Fibroblast of peridontal ligament (primary cell): Measurements from ENCODE around the gene QTRT2.

ENCODE experiments used
- DNase-seq: peaks from one replicate; pipeline ENCODE4 v3.0.0-alpha.2; 2010; ENCODE audit errors: extremely low read depth

QTRT2 gene

DNA sequence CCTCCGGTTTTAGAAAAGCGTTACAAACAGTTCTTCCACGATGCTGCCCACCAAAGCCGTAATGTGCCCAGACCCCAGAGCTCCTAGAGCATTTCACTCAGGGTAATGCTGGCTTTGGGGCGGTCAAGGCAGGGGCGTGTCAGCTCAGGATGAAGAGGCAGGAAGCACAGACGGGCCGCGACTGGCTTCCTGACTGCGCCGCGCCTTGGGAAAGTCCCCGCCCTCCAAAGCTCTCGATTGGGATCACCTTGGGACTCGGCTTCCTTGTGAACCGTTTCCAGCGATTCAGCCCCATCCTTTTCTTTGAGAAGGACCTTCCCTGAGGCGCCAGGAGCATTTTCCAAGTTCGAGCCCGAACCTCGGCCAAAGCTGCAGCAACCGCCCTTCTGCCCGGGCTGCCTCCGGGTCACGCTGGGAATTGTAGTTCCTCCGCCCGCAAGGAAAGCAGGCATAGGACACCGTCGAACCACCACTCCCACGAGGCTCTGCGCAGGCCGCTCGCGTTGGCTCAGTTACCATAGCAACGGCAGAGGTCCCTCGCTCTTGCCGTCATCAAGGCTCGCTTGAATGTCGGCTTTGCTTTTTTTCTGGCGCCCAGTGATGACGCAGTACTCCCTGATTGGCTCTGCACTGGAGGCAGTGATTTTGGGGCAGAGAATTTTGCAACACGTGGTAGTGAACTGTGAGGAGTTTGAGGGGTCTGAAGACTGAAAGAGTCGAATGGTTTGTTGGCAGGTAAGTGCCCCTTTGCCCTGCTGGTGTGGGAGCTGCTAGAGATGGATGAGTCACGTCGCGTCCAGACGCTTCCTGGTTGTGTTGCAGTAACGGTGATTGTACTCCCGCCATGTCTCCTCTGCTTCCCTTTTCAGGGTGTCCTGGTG is at the start of gene QTRT2, which contains the start of gene CCDC191:
Gene QTRT2 (plus strand): TSS at position 608 of the 881 bp plus-strand sequence. CDS start 8,521 bp downstream, outside the sequence.
Gene CCDC191 (minus strand): TSS at position 397 of the 881 bp plus-strand sequence. CDS start 60 bp downstream, at position 337.
- peak; percentile 99 for DNase-seq

DNA sequence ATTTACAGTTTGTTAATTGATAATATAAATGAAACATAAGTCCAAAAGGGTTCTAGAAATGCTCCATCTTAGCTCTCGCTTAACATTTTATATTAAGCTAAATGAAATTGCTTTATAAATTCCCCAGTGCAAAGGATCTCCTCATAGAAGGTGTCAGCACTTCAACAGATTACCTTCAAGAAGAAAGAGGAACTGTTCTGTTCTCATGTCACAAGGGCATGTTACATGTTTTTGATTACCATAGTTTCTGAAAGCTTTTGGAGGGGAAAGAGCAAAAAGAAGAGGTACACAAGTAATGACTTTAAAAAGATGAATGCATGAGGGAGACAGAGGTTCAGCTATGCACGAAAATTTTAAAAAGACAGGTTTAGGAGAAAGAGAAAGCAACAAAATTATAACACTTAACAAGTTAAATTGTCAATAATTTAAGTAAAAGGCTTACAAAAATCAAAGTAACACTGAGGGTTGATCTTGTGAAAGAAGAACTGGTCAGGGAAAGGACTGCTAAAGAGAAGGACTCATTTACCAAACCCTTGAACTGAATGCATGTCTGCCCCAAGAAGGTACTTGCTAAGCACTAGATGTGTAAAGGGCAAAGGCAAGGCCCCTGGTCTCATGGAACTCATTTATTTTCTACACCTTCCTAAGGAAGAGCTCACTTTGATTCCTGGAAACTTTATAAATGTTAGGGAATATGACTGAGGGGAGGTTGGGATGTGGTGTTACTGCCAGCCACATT is 45.3 kb upstream of the QTRT2 start:
- no peak for DNase-seq

GRCh38 chr3:114014211-114014610 is 42.3 kb upstream of the QTRT2 start:
- no peak for DNase-seq

GRCh38 chr3:114019486-114019885 is 37.1 kb upstream of the QTRT2 start:
- DNase-seq: no peak

- DNase-seq: no peak
Measured at GRCh38 chr3:114020907-114021306, 35.6 kb upstream of the QTRT2 start.

DNA sequence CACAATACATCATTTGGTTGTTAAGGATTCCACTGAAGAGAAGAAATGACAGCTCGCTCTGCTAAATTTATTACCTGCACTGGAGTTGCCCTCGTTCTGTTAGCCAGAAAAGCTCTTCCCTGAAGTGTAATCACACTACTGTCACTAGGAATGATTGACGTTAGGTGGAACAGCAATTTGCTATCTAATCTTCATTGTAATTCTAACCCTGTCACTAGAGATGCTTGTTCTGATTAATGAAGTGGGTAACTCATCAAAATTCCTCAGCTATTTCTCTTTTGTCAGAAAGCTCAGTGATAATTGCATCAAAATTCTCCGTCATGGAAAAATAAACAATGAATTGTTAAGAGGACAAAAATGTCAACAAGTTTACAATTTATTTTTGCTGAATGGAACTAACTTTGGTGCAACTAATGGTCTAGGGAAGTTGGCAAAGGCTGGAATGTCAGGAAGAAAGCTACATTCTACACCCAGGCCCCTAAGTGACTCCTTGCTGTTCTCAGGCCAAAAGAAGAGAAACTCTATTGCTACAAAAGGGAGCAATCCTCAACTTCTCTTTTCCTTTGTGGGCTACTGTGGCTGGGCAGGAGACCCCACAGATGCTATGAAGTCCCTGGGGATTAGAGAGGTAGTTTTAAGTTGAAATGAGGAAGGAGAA is 34.3 kb upstream of the QTRT2 start:
- DNase-seq: no peak

- no peak for DNase-seq
Measured at GRCh38 chr3:114025451-114025850, 31.1 kb upstream of the QTRT2 start.

DNA sequence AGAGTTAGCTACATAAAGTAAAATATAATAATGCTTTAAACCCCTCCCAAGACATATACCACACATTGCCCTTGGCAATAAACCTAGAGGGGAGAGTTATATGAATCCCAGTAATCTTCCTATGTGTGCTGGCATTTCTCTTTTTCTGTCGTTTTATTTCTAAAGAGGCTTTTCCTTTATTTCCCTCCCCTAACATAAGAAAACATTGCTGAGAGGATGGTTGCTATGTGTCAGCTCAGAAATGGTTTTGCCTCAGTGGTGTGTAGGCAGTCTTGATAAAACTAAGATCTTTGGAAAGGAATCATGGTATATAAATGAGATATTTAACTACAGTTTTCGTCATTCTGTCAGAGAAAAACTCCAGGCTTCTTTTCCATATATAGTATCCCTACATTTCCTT is 30.2 kb upstream of the QTRT2 start:
- DNase-seq: no peak

- no peak for DNase-seq
Measured at GRCh38 chr3:114033721-114034120, 22.8 kb upstream of the QTRT2 start.

GRCh38 chr3:114034211-114034610 is 22.3 kb upstream of the QTRT2 start:
- no peak for DNase-seq

- DNase-seq: peak; percentile 66
Measured at GRCh38 chr3:114034787-114035545, 21.6 kb upstream of the QTRT2 start.

DNA sequence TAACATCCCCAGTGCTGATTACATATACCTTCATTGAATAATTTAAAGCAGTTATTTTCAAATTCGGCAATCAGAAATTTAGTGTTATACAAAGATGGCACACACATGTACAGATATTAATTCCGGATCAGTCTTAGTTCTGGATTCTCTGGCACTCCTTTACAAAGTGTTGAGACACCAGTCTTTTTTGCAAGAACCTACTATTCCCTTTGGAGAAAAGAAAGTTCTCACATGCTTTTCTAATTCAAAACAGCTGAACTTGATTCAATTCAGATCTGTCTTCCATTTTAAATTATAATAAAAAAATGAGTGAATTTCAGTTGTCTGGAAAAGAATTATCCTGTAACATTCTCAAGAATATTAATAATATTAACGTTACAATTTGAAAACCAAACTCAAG is 20.6 kb upstream of the QTRT2 start:
- peak; percentile 60 for DNase-seq

- DNase-seq: no peak
Measured at GRCh38 chr3:114043205-114043604, 13.3 kb upstream of the QTRT2 start.

DNA sequence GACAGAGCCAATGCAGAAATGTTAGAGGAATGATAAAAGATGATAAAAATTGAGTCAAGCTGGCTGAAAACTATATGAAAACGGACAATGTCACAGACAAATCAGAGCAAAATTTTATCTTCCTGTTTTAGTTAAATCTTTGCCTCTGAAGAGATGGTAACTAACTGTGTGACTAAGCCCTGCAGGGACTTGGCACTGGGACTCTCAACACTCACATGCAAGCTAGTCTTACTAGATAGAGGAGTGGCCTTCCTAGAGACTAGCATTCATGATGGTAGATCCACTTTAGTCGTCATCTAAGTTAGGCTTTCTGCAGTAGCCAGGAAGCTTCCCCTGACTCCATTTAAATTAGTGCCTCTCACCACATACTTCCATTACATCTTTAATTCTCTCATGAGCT is 4.3 kb upstream of the QTRT2 start:
- DNase-seq: no peak

DNA sequence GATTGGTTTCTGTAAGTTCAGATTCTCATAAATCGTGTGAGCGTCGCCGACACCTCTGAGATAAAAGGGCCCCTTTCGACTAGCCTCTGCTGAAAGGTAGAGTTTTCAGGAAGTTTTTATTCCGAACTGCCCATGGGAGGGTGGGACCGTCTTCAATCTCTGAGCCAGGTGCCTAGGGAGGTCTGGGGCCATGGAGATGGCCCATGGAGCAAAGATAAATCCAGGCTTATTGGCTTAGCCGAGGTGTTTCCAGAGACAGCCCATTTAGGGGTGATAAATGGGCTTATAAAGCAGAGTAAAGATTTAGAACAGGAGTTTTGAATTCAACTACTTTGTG is 442 bp downstream of the QTRT2 start:
- DNase-seq: no peak

- no peak for DNase-seq
Measured at GRCh38 chr3:114058646-114059045, 2.1 kb downstream of the QTRT2 start.

DNA sequence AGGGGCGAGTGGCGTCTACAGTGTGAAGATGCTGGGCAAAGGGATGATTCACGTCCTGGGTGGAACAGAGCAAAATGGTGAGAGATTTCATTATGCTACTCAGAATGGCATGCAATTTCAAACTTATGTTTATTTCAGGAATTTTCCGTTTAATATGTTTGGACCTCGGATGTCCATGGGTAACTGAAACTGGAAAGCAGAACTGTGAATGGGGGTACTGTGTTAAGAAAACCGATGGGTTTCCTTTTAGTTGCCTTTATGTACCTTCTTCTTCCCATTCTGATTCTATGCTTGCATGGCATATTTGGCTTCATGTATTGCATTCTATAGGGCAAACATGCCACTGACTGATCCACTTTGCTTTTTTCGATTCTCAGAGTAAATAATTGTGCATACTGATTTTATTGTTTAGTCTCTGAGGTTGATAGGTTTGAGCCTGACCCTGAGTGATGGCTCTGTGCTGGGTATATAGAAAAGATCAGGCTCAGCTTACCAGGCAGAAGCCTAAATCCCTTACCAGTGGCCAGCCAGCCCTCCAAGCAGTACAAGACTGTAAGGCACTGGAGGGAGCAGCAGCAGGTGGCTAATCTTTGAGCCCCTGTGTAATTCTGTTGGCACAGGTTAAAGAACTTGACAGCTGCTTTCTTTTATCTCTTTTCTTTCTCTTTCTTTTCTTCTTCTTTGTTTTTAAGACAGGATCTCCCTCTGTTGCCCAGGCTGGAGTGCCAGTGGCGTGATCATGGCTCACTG is 4.5 kb downstream of the QTRT2 start:
- DNase-seq: no peak

GRCh38 chr3:114067804-114068203 is 11.3 kb downstream of the QTRT2 start:
- DNase-seq: no peak

GRCh38 chr3:114068336-114068735 is 11.8 kb downstream of the QTRT2 start:
- no peak for DNase-seq

DNA sequence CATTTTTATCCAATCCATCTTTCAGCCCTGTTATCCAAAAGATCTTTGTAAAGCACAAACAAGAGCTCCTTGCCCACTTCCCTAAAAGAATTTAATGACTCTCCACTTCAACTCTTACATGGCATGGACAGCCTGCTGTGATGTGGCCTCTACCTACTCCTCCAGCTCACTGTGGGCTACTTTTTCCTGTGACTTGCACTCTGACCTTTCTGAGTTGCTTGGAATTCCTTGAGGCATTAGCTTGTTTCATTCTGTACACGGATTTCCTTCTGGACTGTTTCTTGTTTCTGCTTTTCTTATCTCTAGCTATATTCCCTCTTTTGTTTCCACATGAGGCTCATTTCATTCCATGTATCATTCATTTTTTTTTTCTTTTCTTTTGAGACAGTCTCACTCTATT is 15.2 kb downstream of the QTRT2 start:
- DNase-seq: no peak

DNA sequence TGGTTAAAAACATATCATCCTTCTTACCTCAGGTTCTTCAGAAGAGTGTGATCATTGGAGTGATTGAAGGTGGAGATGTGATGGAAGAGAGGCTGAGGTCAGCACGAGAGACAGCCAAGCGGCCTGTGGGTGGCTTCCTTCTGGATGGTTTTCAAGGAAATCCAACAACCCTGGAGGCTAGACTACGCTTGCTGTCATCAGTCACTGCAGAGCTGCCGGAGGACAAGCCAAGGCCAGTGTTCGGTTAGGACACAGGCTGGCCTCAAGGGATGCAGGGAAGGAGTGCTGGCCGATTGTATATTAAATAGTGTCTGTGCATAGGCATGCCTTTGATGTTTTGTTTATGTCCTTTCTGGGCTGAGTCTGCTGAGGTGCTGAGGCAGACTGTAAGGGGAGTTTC is 20.2 kb downstream of the QTRT2 start:
- DNase-seq: no peak
